Measurements from ENCODE around the gene CACNA1E.

The CACNA1E gene

DNA sequence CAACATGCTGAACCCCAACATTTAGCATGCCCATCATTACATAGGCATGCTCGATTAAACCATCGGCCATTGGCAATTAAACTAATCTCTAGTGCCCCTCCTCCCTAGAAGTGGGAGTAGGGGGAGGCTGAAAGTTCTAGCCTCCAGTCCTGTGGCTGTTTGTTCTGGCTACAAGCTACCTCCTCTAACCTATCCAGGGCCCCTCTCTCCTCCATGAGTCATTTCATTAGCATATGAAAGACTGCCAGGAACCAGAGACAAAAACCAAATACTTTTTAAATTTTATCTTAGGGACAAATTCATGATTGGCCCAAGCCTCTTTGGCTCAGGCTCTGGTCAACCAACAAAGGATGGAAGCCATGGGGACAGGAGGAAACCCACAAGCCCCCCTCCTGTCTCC lies 231.1 kb downstream of the CACNA1E start:
- DNase-seq = no peak

DNA sequence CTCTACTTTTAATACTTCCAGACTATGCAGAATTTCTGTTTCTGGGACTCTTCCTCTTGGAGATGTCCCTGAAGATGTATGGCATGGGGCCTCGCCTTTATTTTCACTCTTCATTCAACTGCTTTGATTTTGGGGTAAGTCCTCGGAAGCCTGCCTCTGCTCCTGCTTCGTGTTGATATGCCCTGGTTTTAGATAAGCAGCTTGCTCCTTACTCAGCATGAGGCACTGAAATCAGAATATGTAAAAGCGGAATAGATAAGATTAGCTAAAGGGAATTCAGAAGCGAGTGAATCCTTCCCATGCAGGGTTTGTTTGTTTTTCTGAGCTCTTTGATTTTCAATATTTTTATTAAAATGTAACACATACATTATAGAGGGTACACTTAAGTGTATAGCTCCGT lies 234.7 kb downstream of the CACNA1E start:
- DNase-seq = no peak

DNA sequence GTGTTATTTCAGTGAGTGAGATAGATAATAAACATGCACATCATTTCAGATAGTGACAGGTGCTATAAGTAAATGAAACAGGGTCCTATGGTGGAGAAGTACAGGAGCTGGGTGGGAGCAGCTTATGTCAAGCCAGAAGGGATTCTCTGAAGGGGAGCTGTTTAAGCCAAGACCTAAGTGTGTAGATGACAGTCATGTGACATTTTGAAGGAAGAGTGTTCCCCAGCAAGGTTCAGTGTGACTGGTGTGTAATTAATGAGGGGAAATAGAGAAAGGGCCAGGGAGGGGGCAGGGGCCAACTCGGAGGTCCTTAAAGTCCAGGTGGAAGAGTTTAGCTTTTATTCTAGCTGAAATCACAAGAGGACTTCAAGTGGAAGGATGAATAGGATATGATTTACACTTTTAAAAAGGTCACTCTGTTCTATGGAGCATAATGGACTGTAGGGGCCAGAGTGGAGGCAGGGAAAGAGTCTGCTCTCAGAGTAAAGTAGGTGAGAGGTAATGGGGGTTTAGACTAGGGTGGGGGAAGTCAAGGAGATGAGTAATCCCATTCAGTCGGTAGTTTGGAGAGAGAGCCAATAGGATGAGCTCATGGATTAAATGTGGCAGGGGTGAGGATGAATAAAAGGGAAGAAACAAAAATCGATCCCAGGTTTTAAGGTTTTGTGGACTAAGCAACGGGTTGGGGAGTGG lies 243.1 kb downstream of the CACNA1E start:
- no peak for DNase-seq

DNA sequence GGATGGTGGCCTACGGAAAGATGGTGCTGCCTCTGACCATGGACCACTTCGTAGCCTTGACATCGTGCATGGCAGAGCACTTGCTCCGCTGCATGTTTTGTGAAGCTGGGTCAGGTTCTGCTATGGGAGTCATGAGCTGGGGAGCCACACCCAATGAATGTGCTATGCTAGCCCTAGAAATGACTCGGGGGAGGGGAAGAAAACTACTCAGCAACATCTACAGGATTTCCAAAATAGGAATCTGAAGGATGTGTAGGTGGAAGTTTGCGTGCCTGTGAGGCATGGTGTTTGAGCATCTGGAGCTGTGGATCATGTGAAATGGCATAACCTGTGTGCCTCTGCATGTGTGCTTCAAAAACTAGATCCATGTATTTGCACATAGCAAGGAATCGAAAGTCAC lies 247.3 kb downstream of the CACNA1E start:
- no peak for DNase-seq

DNA sequence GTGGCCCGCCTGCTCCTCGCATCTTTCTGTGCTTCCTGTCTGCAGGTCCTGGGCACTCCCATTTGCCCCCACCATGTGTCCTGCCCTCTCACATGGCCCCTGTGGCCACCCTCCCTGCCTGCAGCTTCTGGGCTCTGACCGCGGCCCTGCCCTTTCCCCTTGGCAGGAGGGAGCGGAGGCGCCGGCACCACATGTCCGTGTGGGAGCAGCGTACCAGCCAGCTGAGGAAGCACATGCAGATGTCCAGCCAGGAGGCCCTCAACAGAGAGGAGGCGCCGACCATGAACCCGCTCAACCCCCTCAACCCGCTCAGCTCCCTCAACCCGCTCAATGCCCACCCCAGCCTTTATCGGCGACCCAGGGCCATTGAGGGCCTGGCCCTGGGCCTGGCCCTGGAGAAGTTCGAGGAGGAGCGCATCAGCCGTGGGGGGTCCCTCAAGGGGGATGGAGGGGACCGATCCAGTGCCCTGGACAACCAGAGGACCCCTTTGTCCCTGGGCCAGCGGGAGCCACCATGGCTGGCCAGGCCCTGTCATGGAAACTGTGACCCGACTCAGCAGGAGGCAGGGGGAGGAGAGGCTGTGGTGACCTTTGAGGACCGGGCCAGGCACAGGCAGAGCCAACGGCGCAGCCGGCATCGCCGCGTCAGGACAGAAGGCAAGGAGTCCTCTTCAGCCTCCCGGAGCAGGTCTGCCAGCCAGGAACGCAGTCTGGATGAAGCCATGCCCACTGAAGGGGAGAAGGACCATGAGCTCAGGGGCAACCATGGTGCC lies 249.1 kb downstream of the CACNA1E start:
- no peak for DNase-seq

DNA sequence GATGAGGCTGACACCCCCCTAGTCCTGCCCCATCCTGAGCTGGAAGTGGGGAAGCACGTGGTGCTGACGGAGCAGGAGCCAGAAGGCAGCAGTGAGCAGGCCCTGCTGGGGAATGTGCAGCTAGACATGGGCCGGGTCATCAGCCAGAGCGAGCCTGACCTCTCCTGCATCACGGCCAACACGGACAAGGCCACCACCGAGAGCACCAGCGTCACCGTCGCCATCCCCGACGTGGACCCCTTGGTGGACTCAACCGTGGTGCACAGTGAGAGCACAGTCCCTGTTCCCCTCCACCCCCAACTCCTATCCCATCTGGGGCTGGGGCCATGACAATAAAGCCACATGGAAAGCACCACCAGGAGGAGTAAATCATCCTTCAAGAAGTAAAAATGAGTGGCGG lies 250.2 kb downstream of the CACNA1E start:
- no peak for DNase-seq

DNA sequence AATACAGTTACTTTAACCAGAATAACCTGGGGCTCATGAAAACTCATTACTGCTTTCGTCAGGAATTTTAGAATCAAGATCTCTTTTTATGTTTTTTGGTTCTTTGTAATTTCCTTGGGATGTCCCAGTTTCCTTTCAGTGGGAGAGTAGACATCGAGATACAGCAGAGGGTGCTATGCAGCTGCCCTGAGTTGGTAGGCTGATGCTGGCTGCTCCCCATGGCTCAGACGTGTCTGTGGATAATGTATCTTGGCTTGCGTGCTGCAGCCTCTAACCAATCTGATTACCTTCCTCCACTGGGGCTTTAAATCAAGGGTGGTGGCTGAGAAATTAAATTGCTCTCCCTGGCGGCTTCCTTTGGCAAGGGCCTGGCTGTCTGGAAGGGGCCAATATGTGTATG lies 253.7 kb downstream of the CACNA1E start:
- no peak for DNase-seq

DNA sequence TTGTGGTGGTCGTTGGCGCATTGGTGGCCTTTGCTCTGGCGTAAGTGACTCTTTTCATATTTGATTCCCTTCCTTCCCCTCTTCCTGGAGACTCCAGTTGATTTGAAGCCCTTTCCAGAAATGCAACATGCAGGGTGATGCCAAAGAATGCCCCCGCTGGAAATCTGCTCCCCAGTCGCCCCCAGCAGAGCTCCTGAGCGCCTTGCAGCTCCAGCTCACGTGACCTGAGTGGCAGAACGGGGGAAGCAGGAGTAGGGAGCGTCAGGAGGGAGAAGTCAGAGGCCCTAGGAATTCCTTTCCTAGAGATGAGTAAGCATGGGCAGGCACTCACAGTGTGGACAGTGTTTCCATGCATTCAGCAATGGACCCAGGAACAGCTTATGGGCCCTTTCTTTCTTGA lies 255.9 kb downstream of the CACNA1E start:
- DNase-seq = no peak

DNA sequence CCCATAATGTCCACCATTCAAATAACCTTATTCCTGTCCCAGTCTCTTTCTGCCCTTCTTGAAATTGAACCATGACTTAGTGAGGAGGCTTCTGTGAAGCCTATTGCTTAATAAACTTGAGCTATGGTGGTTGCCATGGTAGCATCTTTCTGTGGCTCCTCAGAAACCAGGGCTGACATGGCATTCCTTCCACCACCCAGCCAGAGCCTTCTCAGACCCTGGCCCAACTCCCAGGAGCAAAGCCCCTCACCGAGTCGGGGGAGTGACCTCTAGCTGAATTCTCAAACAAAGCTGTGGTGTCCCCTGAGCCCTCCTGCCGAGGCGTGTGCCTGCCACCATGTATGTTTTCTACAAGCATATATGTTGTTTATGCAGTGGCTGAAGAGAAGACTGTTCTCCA lies 259.1 kb downstream of the CACNA1E start:
- no peak for DNase-seq

DNA sequence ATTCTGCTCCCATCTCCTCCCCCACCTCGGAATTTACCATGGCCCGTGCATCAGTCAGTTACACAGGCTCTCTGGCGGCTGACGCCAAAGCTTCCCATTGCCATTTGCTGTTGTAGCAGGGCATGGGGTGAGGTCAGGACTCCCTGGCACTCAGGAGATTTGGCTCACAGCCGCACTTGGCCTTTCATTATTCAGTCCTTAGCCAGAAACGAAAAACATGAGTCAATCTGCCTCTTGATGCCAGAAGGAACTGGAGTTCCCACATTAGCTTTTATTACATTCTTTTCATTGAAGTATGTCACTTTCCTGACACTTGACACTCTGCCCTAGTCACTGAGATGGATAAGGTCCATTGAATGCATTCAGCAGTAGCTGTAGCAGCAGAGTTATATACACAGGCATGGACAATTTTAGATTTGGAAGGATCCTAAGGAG lies 260.6 kb downstream of the CACNA1E start:
- no peak for DNase-seq

DNA sequence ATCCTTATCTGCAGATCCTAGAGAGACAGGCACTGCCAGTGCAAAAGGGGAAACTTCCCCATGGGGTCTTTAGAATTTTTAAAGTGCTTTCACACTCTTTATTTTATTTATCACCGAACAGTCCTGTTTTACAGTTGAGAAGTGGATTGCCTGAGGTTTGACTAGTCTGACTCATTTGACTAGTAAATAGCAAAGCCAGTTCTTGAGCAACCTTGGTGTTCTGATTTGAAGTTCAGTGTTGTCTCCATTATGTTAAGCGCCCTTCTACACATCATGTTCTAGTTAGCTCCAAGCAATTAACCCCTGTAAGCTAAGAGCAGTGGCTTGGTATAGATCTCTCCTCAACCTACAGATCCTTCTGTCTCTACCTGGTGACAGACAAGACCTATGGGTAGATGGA lies 262.9 kb downstream of the CACNA1E start:
- no peak for DNase-seq

DNA sequence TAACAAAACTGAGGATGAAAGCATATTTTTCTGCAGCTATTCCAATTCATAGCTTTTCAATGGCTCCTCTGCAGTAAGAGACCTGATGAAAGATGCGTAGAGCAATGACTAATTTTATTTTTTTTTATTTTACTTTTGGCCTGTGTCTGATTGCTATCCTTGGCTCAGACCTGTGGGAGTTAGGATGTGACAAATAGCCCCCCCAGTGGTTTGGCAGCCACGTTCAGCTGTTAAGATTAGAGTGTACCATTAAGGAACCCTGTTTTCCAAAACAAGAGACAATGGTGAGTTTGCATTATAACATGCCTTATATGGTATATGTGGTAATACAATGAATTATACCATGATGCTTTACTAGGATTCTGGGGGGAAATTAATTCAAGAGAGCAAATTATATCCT lies 264.7 kb downstream of the CACNA1E start:
- DNase-seq = no peak

DNA sequence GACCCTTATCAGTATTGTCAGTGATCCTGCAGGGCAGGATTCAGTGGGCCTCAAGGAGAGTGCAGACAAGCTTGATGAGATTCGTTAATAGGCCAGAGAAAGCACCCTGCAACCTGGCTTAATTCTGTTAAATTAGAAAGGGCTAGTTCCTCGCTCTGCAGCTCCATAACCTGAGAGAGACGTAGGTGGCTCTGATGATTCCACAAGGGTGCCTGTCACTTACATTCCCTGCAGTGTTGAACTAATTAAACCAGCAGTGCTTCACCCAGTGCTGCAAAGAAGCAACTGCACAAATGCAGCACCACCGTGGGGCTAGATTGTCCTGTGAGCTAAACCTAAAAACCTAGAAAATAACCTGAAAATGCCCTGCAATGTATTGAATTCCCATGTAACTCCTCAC lies 270.8 kb downstream of the CACNA1E start:
- no peak for DNase-seq

DNA sequence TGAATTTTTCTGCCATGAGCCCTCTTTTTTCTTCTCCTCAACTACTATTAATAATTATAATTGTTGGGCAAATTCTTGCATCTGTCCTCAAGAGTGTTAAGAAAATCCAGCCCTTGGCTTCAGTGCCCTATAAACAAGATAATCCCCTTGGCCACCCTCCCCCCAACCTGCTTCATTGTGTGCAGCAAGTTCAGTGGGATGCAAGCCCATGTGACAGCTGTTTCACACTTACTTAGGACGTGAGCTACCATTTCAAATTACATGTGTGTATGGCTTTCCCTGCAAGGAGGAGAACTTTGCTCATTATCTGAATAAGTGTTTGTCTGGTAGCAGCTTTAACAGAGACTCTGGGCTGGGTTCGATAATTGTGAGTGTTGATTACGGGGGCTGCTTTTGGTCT lies 276.2 kb downstream of the CACNA1E start:
- DNase-seq = no peak

DNA sequence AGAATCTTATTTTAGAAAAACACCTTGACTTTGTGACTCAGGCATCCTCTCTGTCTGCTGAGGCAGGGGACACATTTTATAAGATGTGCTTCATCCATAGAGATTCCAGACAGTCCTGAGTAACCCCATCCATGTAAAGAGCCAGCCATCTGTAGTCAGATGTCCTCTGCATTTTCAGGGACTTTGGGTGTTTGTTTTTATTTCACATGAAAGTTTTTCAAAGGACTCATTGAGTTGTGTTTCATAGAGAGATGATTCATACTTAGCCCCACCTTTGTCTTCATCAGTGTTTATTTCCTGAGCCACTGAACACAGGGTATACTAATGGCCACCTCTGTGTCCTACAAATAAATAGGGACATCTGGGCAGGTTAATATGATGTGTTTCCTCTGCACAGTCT lies 280.4 kb downstream of the CACNA1E start:
- DNase-seq = no peak

DNA sequence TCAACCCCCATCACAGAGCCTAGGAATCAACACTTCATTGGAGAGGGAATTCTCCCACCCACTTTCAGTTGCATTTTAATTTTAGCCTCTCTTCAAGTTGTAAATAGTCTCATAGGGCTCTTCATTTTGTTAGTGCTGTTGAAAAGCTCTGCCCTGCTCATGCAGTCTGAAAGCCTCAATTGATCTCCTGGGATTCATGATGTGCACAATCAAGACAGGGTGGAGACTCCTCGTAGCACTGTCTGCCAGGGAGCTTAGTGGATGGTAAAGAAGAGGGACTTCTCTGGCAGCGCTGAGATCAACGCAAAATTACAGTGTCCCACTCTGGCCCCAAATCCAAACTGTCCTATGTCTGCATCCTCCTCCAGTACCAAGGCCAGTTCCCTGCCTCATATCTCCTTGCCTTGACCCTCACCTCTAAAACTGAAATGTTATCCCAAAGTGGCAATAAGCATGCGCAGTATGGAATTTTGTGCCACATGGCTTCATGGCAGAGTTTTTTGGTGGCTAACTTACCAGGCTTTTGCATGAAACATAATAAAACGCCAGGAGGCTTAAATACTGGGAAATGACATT lies 282.2 kb downstream of the CACNA1E start:
- DNase-seq = no peak

DNA sequence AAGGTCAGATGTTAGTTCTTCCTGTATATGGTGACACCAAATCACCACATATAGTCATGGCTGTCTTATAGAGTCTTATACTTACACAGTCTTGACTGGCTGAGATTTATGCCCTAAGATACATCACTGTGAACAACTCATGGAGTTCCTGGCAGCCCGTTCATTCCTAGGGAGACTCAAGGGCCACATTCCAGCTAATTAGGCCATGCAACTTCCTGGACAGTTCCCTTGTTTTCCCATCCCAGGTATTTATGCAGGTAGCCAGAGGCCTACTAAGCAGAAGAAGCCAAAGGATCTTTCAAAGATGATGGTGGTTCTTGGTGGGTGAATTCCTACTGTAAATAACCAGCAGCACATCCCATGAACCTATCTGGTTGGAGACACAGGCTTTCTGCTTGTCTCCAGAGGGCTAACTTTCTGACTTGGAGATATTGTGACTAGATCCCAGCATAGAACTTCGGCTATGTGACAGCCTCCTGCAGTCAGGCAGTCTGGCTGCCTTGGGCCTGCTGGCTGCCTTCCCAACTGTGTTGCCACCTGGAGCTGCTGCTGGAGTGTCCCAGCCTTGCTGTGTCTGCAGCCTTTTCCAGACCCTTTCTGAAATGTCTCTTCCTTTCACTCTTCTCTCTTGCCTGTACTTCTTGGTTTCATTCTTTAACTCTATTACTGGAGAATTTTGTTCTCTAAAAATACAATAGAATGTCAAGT lies 283.8 kb downstream of the CACNA1E start:
- DNase-seq = no peak

DNA sequence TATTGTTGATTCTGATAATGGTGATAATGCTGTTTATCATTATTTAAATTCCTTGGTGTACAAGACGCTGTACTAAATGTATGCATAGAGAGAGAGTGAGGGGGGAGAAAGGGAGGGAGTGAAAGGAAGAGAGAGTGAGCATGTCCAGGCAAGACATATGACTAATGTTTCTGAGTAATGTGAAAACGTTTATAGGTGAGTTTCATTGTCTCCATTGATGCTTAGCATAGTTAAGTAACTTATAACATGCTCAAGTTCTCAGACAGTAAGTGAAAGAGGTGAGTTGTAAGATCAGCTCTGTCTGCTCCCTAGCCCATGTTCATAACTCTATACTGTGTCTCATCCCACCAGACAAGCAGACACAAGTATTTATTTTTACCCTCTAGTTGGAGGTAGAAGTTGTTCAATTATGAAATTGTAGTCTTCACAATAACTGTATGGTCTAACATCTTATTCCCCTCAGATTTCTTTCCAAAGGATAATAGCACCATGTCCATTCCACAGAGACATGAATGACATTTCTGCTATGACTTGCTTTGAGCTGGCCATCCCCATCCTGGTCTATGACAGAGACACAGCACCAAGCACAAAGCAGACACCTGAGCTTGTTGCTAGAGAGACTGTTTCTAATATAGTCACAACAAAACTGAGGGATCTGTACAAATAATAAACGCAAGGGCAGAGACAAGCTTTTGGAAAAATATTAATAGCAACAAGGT lies 285.1 kb downstream of the CACNA1E start:
- no peak for DNase-seq

DNA sequence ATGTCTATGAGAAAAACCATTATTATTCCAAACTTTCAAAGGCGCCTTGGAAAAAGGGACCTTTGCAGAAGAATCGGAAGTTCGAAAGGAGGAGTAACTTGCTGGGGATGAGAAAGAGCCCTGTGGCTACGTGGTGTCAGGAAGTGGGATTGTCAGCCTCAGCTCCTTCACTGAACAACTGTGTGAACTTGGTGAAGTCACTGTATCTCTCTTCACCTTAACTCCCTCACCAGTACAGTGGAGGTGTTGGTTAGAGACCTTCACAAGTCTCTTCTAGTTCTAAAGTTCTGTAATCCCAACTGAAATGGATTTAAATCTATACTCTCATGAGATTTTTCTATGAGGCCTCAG lies 285.6 kb downstream of the CACNA1E start:
- DNase-seq = no peak

DNA sequence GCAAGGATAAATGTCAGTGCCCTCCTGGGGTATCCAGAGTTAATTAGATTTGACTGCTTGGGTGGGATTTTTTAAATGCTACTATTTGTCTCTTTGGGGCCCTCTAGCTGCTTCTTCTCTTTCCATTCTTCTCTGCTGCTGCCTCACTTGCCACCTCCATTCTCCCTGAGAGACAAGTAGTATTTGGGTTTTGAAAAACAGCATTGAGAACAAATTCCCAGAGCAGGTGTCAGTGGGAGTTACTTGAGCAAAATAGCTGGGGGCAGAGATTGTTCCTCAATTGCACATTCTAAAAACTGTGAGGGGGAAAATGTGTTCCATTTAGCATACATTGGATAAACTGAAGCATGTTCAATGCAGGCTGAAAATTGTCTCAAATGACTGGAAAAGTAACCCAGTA lies 286.5 kb downstream of the CACNA1E start:
- no peak for DNase-seq

DNA sequence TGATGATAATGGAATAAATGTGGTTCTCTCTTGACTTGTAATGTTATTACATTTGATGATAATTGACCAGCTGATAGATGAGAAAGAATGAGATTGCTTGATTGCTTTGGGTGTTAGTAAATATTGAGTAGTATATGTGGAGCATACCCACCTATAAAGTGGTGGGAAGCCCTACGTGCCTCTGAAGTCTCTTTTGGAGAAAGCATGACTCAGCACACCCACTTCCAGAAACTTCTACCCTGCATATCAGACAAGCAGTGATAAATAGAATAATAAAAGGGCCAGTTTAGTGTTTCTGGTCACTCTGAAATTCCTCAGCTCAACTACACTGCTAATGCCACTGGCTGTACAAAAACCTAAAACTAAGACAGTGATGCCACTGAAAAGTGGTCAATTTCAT lies 289.4 kb downstream of the CACNA1E start:
- no peak for DNase-seq

DNA sequence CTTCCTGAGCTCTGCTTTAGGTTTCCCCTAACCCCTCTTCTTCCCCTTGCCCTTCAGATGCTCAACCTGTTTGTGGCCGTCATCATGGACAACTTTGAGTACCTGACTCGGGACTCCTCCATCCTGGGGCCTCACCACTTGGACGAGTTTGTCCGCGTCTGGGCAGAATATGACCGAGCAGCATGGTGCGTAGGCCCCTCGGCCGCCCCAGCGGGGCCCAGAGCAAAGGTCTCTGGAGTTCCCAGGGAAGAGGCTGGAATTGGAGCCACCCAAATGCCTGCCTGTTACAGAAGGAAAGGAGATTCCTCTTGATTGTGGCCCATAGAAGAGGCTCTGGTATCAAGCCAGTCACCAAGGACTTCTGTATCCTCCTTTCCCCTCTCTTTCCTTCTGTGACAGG lies 292.7 kb downstream of the CACNA1E start:
- DNase-seq = no peak

DNA sequence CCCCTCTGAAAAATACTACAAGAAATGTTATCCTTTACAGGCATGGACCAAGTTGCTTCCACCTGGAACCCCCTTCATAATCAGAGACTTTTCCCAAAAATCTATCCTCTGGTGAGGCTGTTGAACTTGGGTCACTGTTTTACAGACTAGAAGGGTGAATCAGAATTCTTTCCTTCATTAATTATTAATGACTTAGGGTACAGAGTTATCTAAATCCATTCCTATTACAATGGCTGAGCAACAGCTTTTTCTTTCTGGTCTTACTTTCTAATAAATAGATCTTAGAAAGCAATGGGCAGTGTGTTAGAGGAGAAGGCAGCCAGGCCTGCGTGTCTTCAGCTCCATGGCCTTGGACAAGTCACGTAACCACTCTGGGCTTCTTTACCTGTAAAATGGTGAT lies 294.0 kb downstream of the CACNA1E start:
- no peak for DNase-seq
